ENCODE data around the gene FADS3.

The FADS3 gene

GRCh38 chr11:61848631-61849030, 42.7 kb downstream of the FADS3 start:
- Histone ChIP-seq H4K20me1 (ENCODE audit: insufficient read depth, low read length) (no peaks in the 10 kb centered on the region), H3K9me2 (ENCODE audit: low read depth, low read length) (no peaks in the 10 kb centered on the region), H3K4me3 (ENCODE audit: low read depth, low read length, poor library complexity, severe bottlenecking) (no peak overlapping the region), H3K9ac (ENCODE audit: low read length) (no peak overlapping the region), H3K9me3 (ENCODE audit: low read length) (no peaks in the 10 kb centered on the region), H3F3A (ENCODE audit: insufficient read depth, low read length) (no peaks in the 10 kb centered on the region), H3K4me1 (ENCODE audit: insufficient read depth, low read length, severe bottlenecking) (no peaks in the 10 kb centered on the region), H3K79me2 (ENCODE audit: insufficient read depth, low read length) (no peaks in the 10 kb centered on the region), H3K4me2 (ENCODE audit: low read length) (no peak overlapping the region), H3K27ac (ENCODE audit: low read depth, low read length, poor library complexity, severe bottlenecking) (no peak overlapping the region), H3K27me3 (ENCODE audit: insufficient read depth, low read length) (no peaks in the 10 kb centered on the region), H3K36me3 (ENCODE audit: insufficient read depth, low read length) (peaks cover 74% of the 10 kb centered on the region), H2AFZ (ENCODE audit: low read length) (no peak overlapping the region)
- no peak for TF ChIP-seq EZH2 (IDR thresholded peaks at IDR 0.05; ENCODE audit: borderline replicate concordance, low read length)
- no peak for TF ChIP-seq CTCF (IDR thresholded peaks at IDR 0.05; ENCODE audit: low read length)

- no peak overlapping the region for H2AFZ ChIP-seq (ENCODE audit: low read length)
- no peak for TF ChIP-seq EZH2 (IDR thresholded peaks at IDR 0.05; ENCODE audit: borderline replicate concordance, low read length)
- no peak for TF ChIP-seq CTCF (IDR thresholded peaks at IDR 0.05; ENCODE audit: low read length)
- H3K27me3 ChIP-seq (ENCODE audit: insufficient read depth, low read length) = no peaks in the 10 kb centered on the region
- no peak overlapping the region for H3K9ac ChIP-seq (ENCODE audit: low read length)
- H3K36me3 ChIP-seq (ENCODE audit: insufficient read depth, low read length) = peaks cover 74% of the 10 kb centered on the region
- no peaks in the 10 kb centered on the region for H4K20me1 ChIP-seq (ENCODE audit: insufficient read depth, low read length)
- H3K4me3 ChIP-seq (ENCODE audit: low read depth, low read length, poor library complexity, severe bottlenecking) = no peak overlapping the region
- H3K4me1 ChIP-seq (ENCODE audit: insufficient read depth, low read length, severe bottlenecking) = no peaks in the 10 kb centered on the region
- H3K9me2 ChIP-seq (ENCODE audit: low read depth, low read length) = no peaks in the 10 kb centered on the region
- no peaks in the 10 kb centered on the region for H3F3A ChIP-seq (ENCODE audit: insufficient read depth, low read length)
- H3K79me2 ChIP-seq (ENCODE audit: insufficient read depth, low read length) = no peaks in the 10 kb centered on the region
- H3K4me2 ChIP-seq (ENCODE audit: low read length) = no peak overlapping the region
- H3K9me3 ChIP-seq (ENCODE audit: low read length) = no peaks in the 10 kb centered on the region
- H3K27ac ChIP-seq (ENCODE audit: low read depth, low read length, poor library complexity, severe bottlenecking) = no peak overlapping the region
These were observed 43.3 kb downstream of the FADS3 start for GRCh38 chr11:61847914-61848581.

GRCh38 chr11:61846362-61847020, 44.9 kb downstream of the FADS3 start:
- Histone ChIP-seq H2AFZ (ENCODE audit: low read length) (no peak overlapping the region), H3K27ac (ENCODE audit: low read depth, low read length, poor library complexity, severe bottlenecking) (no peak overlapping the region), H3K9me2 (ENCODE audit: low read depth, low read length) (no peaks in the 10 kb centered on the region), H3K36me3 (ENCODE audit: insufficient read depth, low read length) (peaks cover 75% of the 10 kb centered on the region), H3K27me3 (ENCODE audit: insufficient read depth, low read length) (no peaks in the 10 kb centered on the region), H4K20me1 (ENCODE audit: insufficient read depth, low read length) (no peaks in the 10 kb centered on the region), H3K9me3 (ENCODE audit: low read length) (no peaks in the 10 kb centered on the region), H3K4me1 (ENCODE audit: insufficient read depth, low read length, severe bottlenecking) (no peaks in the 10 kb centered on the region), H3K79me2 (ENCODE audit: insufficient read depth, low read length) (no peaks in the 10 kb centered on the region), H3F3A (ENCODE audit: insufficient read depth, low read length) (no peaks in the 10 kb centered on the region), H3K4me3 (ENCODE audit: low read depth, low read length, poor library complexity, severe bottlenecking) (no peak overlapping the region), H3K9ac (ENCODE audit: low read length) (no peak overlapping the region), H3K4me2 (ENCODE audit: low read length) (no peak overlapping the region)
- TF ChIP-seq CTCF (IDR thresholded peaks at IDR 0.05; ENCODE audit: low read length) (no peak), EZH2 (IDR thresholded peaks at IDR 0.05; ENCODE audit: borderline replicate concordance, low read length) (no peak)
